GM18909 (cell line): ENCODE data around the gene SLC19A3.

Experiments used
- ATAC-seq: cut with Tn5 transposase; IDR thresholded peaks from one replicate; pipeline ENCODE4 v1.9.1; 2021; ENCODE audit warnings: mild to moderate bottlenecking; ENCODE audit not compliant: unreplicated experiment, poor library complexity

The SLC19A3 gene

GRCh38 chr2:227643990-227644551 lies 73.8 kb downstream of the SLC19A3 start:
- no peak for ATAC-seq

GRCh38 chr2:227642656-227643055 lies 75.2 kb downstream of the SLC19A3 start:
- no peak for ATAC-seq

GRCh38 chr2:227634201-227634600 lies 83.6 kb downstream of the SLC19A3 start:
- no peak for ATAC-seq
